Thoracic aorta (tissue), 2 donors: ENCODE results near the gene TBC1D24. TPM values are rescaled to one million over a fixed set of nuclear protein-coding genes. Genes with fewer than 3 reads are reported as not detected.
"Not testable (repeated sequence)": the region's sequence is repeated elsewhere in the genome, so short reads cannot be mapped to it uniquely, and the experiment has no call there.

ENCODE experiments used
- ATAC-seq: fragments of 150-250 bp; one replicate; pipeline ENCODE4 v1.8.0; 2017; ENCODE audit warnings: low read depth; ENCODE audit not compliant: insufficient number of reproducible peaks, low FRiP score
- DNase-seq: peaks from one replicate; pipeline ENCODE4 v3.0.0-alpha.2; 2020; ENCODE audit warnings: low spot score
- H3K27ac ChIP-seq, 2 donors: fragments of 200-600 bp; sonication (generic); 1 replicate in 1 of 2; 2 replicates in 1 of 2; pipeline ENCODE4 v1.5.1; 2016; ENCODE audit warnings: mild to moderate bottlenecking in 2 of 2, moderate library complexity in 2 of 2
- H3K27me3 ChIP-seq: fragments of 200-600 bp; sonication (generic); replicated peaks from 2 replicates; pipeline ENCODE4 v1.6.0; 2016; ENCODE audit warnings: mild to moderate bottlenecking; ENCODE audit not compliant: insufficient read depth
- H3K36me3 ChIP-seq: fragments of 200-600 bp; sonication (generic); one replicate; pipeline ENCODE4 v1.5.1; 2016
- H3K4me1 ChIP-seq, 2 donors: fragments of 200-600 bp; sonication (generic); 1 replicate in 1 of 2; 2 replicates in 1 of 2; pipeline versions ENCODE4 v1.5.1 to v1.6.0; 2016; ENCODE audit warnings: low read depth in 2 of 2, mild to moderate bottlenecking in 1 of 2; ENCODE audit not compliant: control insufficient read depth in 1 of 2
- H3K4me3 ChIP-seq: fragments of 200-600 bp; sonication (generic); 2 replicates; pipeline ENCODE4 v1.5.1; 2016; ENCODE audit warnings: mild to moderate bottlenecking
- H3K9me3 ChIP-seq: fragments of 200-600 bp; sonication (generic); 2 replicates; pipeline ENCODE4 v1.5.1; 2016
- CTCF ChIP-seq: fragments of 200-600 bp; sonication (generic); IDR thresholded peaks from one replicate; pipeline ENCODE4 v1.5.1; 2019; ENCODE audit warnings: antibody characterized with exemption
- total RNA-seq, 2 donors: library from RNA; depleted of rRNA; stranded (reverse); fragments of >200 nt; gene quantifications; one replicate each; pipeline versions ENCODE4 v1.1.0 to v1.2.3, GENCODE V29; 2016

TBC1D24 gene
- total RNA-seq, 2 donors from 2014 or later, result 14.5 to 15.0 TPM

GRCh38 chr16:2531371-2531695 is 56.4 kb downstream of the TBC1D24 start, which contains the start of gene CEMP1:
Gene CEMP1, minus strand, starts transcription at chr16:2531408. Its CDS starts 335 bp downstream, at chr16:2531073.
- peaks cover 6 to 17% of the 10 kb centered on the region in 2 donors for H3K4me1 ChIP-seq
- H3K27ac ChIP-seq, result peak within 1 kb of the TSS; percentile 93 to 99
- no peak for DNase-seq
- peak within 1 kb of the TSS; percentile 83 for H3K4me3 ChIP-seq
- H3K27me3 ChIP-seq, result no peaks in the 10 kb centered on the region
- no peak for ATAC-seq
- no peaks in the 10 kb centered on the region for H3K9me3 ChIP-seq
- TF ChIP-seq CTCF, result no peak
- H3K36me3 ChIP-seq, result peaks cover 24% of the 10 kb centered on the region

GRCh38 chr16:2531696-2532493 is 57.0 kb downstream of the TBC1D24 start:
- Histone ChIP-seq H3K4me3 (peak overlapping the region; percentile 83), H3K27me3 (no peaks in the 10 kb centered on the region), H3K4me1 (peaks cover 7 to 22% of the 10 kb centered on the region in 2 donors), H3K36me3 (peaks cover 24% of the 10 kb centered on the region), H3K9me3 (no peaks in the 10 kb centered on the region), H3K27ac (peak overlapping the region; percentile 93 to 99)
- ATAC-seq, result peak; percentile 86
- TF ChIP-seq CTCF, result no peak
- peak; percentile 96 for DNase-seq

GRCh38 chr16:2532494-2533141 is 57.7 kb downstream of the TBC1D24 start:
- no peak for TF ChIP-seq CTCF
- no peaks in the 10 kb centered on the region for H3K27me3 ChIP-seq
- peak overlapping the region; percentile 93 to 99 for H3K27ac ChIP-seq
- ATAC-seq (no peak), DNase-seq (no peak)
- H3K9me3 ChIP-seq, result no peaks in the 10 kb centered on the region
- H3K36me3 ChIP-seq, result peaks cover 20% of the 10 kb centered on the region
- H3K4me1 ChIP-seq, result peaks cover 10 to 26% of the 10 kb centered on the region in 2 donors
- peak overlapping the region; percentile 83 for H3K4me3 ChIP-seq

- not testable (repeated sequence) for H3K27me3 ChIP-seq, H3K9me3 ChIP-seq, DNase-seq, ATAC-seq
- H3K4me1 ChIP-seq, result peaks cover 10 to 26% of the 10 kb centered on the region in 2 donors
- peaks cover 13% of the 10 kb centered on the region for H3K36me3 ChIP-seq
- H3K27ac ChIP-seq, result peak overlapping the region; percentile 93 to 99
- peak overlapping the region; percentile 83 for H3K4me3 ChIP-seq
Measured at GRCh38 chr16:2533142-2533755, 58.3 kb downstream of the TBC1D24 start.

GRCh38 chr16:2533912-2534311 is 59.0 kb downstream of the TBC1D24 start:
- no peaks in the 10 kb centered on the region for H3K9me3 ChIP-seq
- H3K27me3 ChIP-seq, result no peaks in the 10 kb centered on the region
- TF ChIP-seq CTCF, result no peak
- no peak overlapping the region for H3K4me3 ChIP-seq
- DNase-seq, result no peak
- no peak for ATAC-seq
- no peak overlapping the region for H3K27ac ChIP-seq
- H3K36me3 ChIP-seq, result peaks cover 7% of the 10 kb centered on the region
- H3K4me1 ChIP-seq, result peaks cover 13 to 31% of the 10 kb centered on the region in 2 donors

- not testable (repeated sequence) for H3K27me3 ChIP-seq, H3K4me3 ChIP-seq, H3K36me3 ChIP-seq, ATAC-seq, DNase-seq, H3K27ac ChIP-seq, H3K9me3 ChIP-seq
- H3K4me1 ChIP-seq, result peaks cover 18 to 35% of the 10 kb centered on the region in 2 donors
Measured at GRCh38 chr16:2534335-2534734, 59.4 kb downstream of the TBC1D24 start.
